Aorta (tissue), 5 donors: ENCODE measurements around the gene COLGALT1. TPM values are rescaled to one million over a fixed set of nuclear protein-coding genes. Genes with fewer than 3 reads are reported as not detected.

Experiments
- ATAC-seq: fragments of 200-7000 bp; cut with Tn5 transposase; one replicate; pipeline ENCODE4 v1.9.1; 2022; ENCODE audit warnings: moderate library complexity; ENCODE audit not compliant: low FRiP score
- DNase-seq, 2 donors: peaks; one replicate each; pipeline ENCODE4 v3.0.0-alpha.2; 2020
- H3K27ac ChIP-seq, 2 donors: one replicate each; pipeline ENCODE4 v1.5.1; 2013; ENCODE audit warnings: low read length in 2 of 2, mild to moderate bottlenecking in 2 of 2, moderate library complexity in 2 of 2, control low read depth in 1 of 2, inconsistent platforms in 1 of 2, low read depth in 1 of 2
- H3K27me3 ChIP-seq, 2 donors: one replicate each; pipeline ENCODE4 v1.6.1; 2013; ENCODE audit warnings: control low read depth in 1 of 2, low read length in 1 of 2, mild to moderate bottlenecking in 1 of 2, moderate library complexity in 1 of 2; ENCODE audit not compliant: insufficient read depth in 2 of 2, control insufficient read depth in 1 of 2
- H3K36me3 ChIP-seq, 2 donors: one replicate each; pipeline ENCODE4 v1.6.1; 2013; ENCODE audit warnings: control low read depth in 1 of 2, low read length in 1 of 2, mild to moderate bottlenecking in 1 of 2; ENCODE audit not compliant: insufficient read depth in 2 of 2, control insufficient read depth in 1 of 2
- H3K4me1 ChIP-seq, 2 donors: one replicate each; pipeline ENCODE4 v1.6.1; 2013; ENCODE audit warnings: low read length in 2 of 2, control low read depth in 1 of 2, mild to moderate bottlenecking in 1 of 2, moderate library complexity in 1 of 2; ENCODE audit not compliant: insufficient read depth in 2 of 2, control insufficient read depth in 1 of 2
- H3K4me3 ChIP-seq, 2 donors: one replicate each; pipeline ENCODE4 v1.5.1; 2013; ENCODE audit warnings: low read length in 2 of 2, control low read depth in 1 of 2, mild to moderate bottlenecking in 1 of 2
- H3K9me3 ChIP-seq: one replicate; pipeline ENCODE4 v1.6.1; 2013; ENCODE audit warnings: mild to moderate bottlenecking, low read length; ENCODE audit not compliant: control insufficient read depth
- whole genome bisulfite sequencing, 2 donors: extraction: QIAGEN DNeasy Blood & Tissue Kit; methylation state at CpG; one replicate each; pipeline ENCODE4 v1.1.7; 2013; 5-methylcytosine and 5-hydroxymethylcytosine counted together
- intact Hi-C, 2 donors: fragments of 100-400 bp; cut with DNase I; formaldehyde crosslinking; loops; one replicate each; pipeline versions ENCODE4 v1.14.2 to v1.15.0; 2022
- polyA plus RNA-seq, 2 donors: library from polyadenylated mRNA; stranded (reverse); fragments of 200-250 nt; gene quantifications; one replicate each; pipeline ENCODE4 v1.2.3, GENCODE V29; 2013
- total RNA-seq, 2 donors: library from RNA; stranded (reverse); fragmentation: NEBNext Ultra II Directional; extraction: Animal tissue kit (Norgen Biotek cat#: 25700); gene quantifications; one replicate each; pipeline ENCODE4 v1.2.1, GENCODE V29; 2021
- donor health status: healthy with polysubstance abuse.
- donor health status: Bipolar disorder and iron deficiency.
- donor health status: DM: no; HTN: no; CAD: no.
- donor health status: DM: no; HTN: no; CAD: no.
- donor health status: DM: yes; HTN: yes; CAD: no.

The COLGALT1 gene
- total and polyA plus RNA-seq, 4 donors: 26.3 to 91.2 (median 56.3) TPM

DNA sequence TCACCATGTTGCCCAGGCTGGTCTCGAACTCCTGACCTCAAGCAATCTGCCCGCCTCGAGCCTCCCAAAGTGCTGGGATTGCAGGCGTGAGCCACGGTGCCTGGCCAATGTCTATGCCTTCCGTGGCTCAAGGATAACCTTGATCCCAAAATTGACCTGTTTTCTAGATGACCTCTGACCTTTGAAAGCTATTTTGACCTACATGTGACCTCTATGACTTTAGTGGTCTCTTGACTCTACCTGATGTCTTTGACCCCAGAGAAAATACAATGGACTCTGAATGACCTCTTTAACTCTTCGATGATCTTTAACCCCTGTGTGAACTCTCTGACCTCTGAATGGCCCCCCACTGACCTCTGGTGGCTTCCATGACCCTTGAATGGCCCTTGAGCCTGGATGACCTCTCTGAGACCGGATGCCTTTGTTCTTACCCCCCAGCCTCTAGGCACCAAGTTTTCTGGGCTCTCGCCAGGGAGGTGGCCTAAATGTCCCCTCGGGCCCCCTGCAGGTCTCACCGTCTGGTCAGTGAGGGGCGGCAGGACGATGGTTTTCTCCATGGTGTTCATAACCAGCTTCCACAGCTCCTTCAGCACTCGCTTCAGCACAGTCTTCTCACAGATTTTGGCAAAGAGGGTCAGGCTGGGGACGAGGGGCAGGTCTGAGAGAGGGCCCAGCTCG, 69.0 kb downstream of the COLGALT1 start:
- Histone ChIP-seq H3K27me3 (no peaks in the 10 kb centered on the region), H3K27ac (no peak overlapping the region), H3K9me3 (peaks cover 6% of the 10 kb centered on the region), H3K4me1 (no peaks in the 10 kb centered on the region), H3K36me3 (no peaks in the 10 kb centered on the region), H3K4me3 (no peak overlapping the region)
- ATAC-seq (no peak), DNase-seq (no peak)
- intact Hi-C loops: no loop called here
- 81 to 82% methylated on average over 16 of the region's 16 CpGs for WGBS, 2 donors

GRCh38 chr19:17625043-17625442, 69.6 kb downstream of the COLGALT1 start:
- ATAC-seq (no peak), DNase-seq (no peak)
- no peaks in the 10 kb centered on the region for H3K4me1 ChIP-seq
- WGBS, 2 donors: 90% methylated on average over 1 of the region's 1 CpG
- H3K4me3 ChIP-seq: no peak overlapping the region
- H3K9me3 ChIP-seq: peaks cover 6% of the 10 kb centered on the region
- intact Hi-C loops: no loop called here
- no peak overlapping the region for H3K27ac ChIP-seq
- no peaks in the 10 kb centered on the region for H3K36me3 ChIP-seq
- H3K27me3 ChIP-seq: no peaks in the 10 kb centered on the region

DNA sequence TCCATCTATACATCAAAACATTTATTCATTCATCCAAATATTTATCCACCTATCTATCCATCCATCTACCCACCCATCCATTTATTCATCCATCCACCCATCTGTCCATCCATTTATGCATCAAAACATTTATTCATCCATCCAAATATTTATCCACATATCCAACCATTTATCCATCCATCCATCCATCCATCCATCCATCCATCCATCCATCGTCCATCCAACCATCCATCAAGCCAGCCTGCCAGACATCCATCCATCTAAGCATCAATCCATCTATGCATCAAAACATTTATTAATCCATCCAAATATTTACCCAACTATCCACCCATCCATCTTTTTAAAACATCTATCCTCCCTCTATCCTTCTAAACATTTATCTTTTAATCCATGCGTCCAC, 70.5 kb downstream of the COLGALT1 start:
- Histone ChIP-seq H3K4me3 (no peak overlapping the region), H3K9me3 (peaks cover 6% of the 10 kb centered on the region), H3K36me3 (no peaks in the 10 kb centered on the region), H3K27me3 (no peaks in the 10 kb centered on the region), H3K27ac (no peak overlapping the region), H3K4me1 (no peaks in the 10 kb centered on the region)
- ATAC-seq (no peak), DNase-seq (no peak)
- intact Hi-C loops: no loop called here
- WGBS, 2 donors: 81 to 86% methylated on average over 2 of the region's 2 CpGs

DNA sequence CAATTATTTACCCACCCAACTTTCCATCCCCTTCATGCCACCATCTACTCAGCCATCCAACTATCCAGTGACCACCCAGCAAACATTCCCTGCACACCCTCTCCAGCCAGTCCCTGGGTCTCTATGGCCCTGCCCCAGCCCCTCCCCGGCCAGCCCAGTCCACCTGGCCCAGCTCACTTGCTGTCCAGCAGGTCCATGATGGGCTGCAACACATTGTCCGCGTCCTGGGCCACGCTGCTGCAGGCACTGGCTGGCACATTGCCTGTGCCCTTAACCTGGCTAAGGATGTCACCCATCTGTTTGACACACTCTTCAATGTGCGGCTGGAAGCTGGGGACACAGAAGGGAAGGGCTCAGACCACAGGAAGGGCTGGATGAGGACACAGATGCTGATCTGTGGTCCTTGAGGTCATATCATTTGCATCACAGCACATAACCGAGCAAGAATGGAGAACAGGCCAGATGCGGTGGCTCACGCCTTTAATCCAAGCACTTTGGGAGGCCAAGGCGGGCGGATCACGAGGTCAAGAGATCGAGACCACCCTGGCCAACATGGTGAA, 71.1 kb downstream of the COLGALT1 start:
- Histone ChIP-seq H3K27ac (no peak overlapping the region), H3K4me3 (no peak overlapping the region), H3K36me3 (no peaks in the 10 kb centered on the region), H3K27me3 (no peaks in the 10 kb centered on the region), H3K9me3 (peaks cover 4% of the 10 kb centered on the region), H3K4me1 (no peaks in the 10 kb centered on the region)
- intact Hi-C loops: no loop called here
- 86 to 89% methylated on average over 12 of the region's 12 CpGs for WGBS, 2 donors
- DNase-seq (no peak), ATAC-seq (no peak)

- no peaks in the 10 kb centered on the region for H3K9me3 ChIP-seq
- no peak overlapping the region for H3K4me3 ChIP-seq
- no peaks in the 10 kb centered on the region for H3K4me1 ChIP-seq
- intact Hi-C loops: no loop called here
- no peaks in the 10 kb centered on the region for H3K36me3 ChIP-seq
- ATAC-seq (no peak), DNase-seq (no peak)
- H3K27ac ChIP-seq: no peak overlapping the region
- WGBS, 2 donors: 84 to 85% methylated on average over 3 of the region's 3 CpGs
- no peaks in the 10 kb centered on the region for H3K27me3 ChIP-seq
Measured at GRCh38 chr19:17627161-17627560, 71.7 kb downstream of the COLGALT1 start.

DNA sequence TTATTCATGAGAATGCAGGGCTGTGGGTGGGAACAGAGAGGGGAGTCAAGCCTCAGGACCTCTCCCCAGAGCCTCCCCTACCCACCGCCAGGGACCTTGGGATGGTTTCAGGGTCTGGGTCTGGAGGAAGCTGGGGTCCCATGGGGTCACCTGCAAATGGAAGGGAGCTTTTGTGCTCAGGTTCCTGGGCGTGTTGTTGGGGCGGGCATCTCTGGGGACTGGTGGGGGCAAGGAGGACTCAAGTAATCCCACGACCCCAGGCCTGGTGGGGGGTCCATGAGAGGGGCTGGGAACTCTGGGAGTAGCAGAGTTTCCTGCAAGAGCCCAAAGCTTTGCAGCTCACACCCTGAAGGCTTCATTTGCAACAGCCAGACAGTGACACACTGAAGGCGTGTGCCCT, 72.5 kb downstream of the COLGALT1 start:
- intact Hi-C loops: no loop called here
- DNase-seq (no peak), ATAC-seq (no peak)
- no peak overlapping the region for H3K4me3 ChIP-seq
- no peaks in the 10 kb centered on the region for H3K27me3 ChIP-seq
- H3K4me1 ChIP-seq: no peaks in the 10 kb centered on the region
- no peak overlapping the region for H3K27ac ChIP-seq
- H3K9me3 ChIP-seq: no peaks in the 10 kb centered on the region
- H3K36me3 ChIP-seq: no peaks in the 10 kb centered on the region
- WGBS, 2 donors: 64 to 65% methylated on average over 5 of the region's 5 CpGs

- no peaks in the 10 kb centered on the region for H3K9me3 ChIP-seq
- WGBS, 2 donors: 80 to 85% methylated on average over 2 of the region's 2 CpGs
- no peak for ATAC-seq
Measured at GRCh38 chr19:17629760-17630159, 74.3 kb downstream of the COLGALT1 start.

GRCh38 chr19:17632577-17632976, 77.1 kb downstream of the COLGALT1 start:
- no peak for DNase-seq
- no peaks in the 10 kb centered on the region for H3K4me1 ChIP-seq
- H3K27ac ChIP-seq: no peak overlapping the region
- no peaks in the 10 kb centered on the region for H3K27me3 ChIP-seq
- intact Hi-C loops: no loop called here
- WGBS, 2 donors: 87 to 91% methylated on average over 9 of the region's 9 CpGs
- H3K4me3 ChIP-seq: no peak overlapping the region
- H3K9me3 ChIP-seq: no peaks in the 10 kb centered on the region
- ATAC-seq: no peak
- H3K36me3 ChIP-seq: no peaks in the 10 kb centered on the region

More at GRCh38 chr19:17629760-17630159, 74.3 kb downstream of the COLGALT1 start:
- DNase-seq: no peak
- Histone ChIP-seq H3K4me1 (no peaks in the 10 kb centered on the region), H3K4me3 (no peak overlapping the region), H3K36me3 (no peaks in the 10 kb centered on the region), H3K27ac (no peak overlapping the region), H3K27me3 (no peaks in the 10 kb centered on the region)
- intact Hi-C loops: no loop called here
